Measurements from ENCODE around the gene AMER3.
A peak's percentile ranks its signal among the peaks of the same experiment; 100 is the strongest.

GRCh38 chr2:130797493-130798435 is 42.4 kb downstream of the AMER3 start:
- no peak for TF ChIP-seq SIRT6 (IDR thresholded peaks at IDR 0.05; ENCODE audit: low read length)
- peak; percentile 83 to 97 (median 88) for TF ChIP-seq CTCF (IDR thresholded peaks at IDR 0.05; ENCODE audit: control extremely low read depth in 1 of 3, insufficient read depth in 1 of 3, low read depth in 1 of 3, low read length in 3 of 3)
- TF ChIP-seq BRCA1 (IDR thresholded peaks at IDR 0.05; ENCODE audit: low read depth, low read length): no peak
- TF ChIP-seq SUZ12 (IDR thresholded peaks at IDR 0.05; ENCODE audit: low read length): no peak; the same call in 1 of the 2 replicates
- TF ChIP-seq RXRA (IDR thresholded peaks at IDR 0.05; ENCODE audit: insufficient read depth, low read depth, low read length): no peak

Data from H1 (cell line).